Neural cell (in vitro differentiated cells): ENCODE measurements around the gene MAP3K19. TPM values are rescaled to one million over a fixed set of nuclear protein-coding genes. Genes with fewer than 3 reads are reported as not detected.

Source experiments
- H2AFZ ChIP-seq: fragments of 200-600, 300-800 bp; sonication (generic), shearing (Covaris generic); 2 replicates; pipeline ENCODE4 v1.6.0; 2014; ENCODE audit warnings: low read depth, mild to moderate bottlenecking, antibody characterized with exemption, low read length, moderate library complexity
- H3F3A ChIP-seq: fragments of 200-600 bp; shearing (Covaris generic); 2 replicates; pipeline ENCODE4 v1.6.1; 2016; ENCODE audit warnings: mild to moderate bottlenecking, moderate library complexity, mixed read lengths, antibody characterized with exemption, low read length; ENCODE audit not compliant: insufficient read depth, poor library complexity, severe bottlenecking
- H3K27ac ChIP-seq: fragments of 200-600, 300-800 bp; sonication (generic), shearing (Covaris generic); 2 replicates; pipeline ENCODE4 v1.5.1; 2014; ENCODE audit warnings: mild to moderate bottlenecking, low read length, moderate library complexity
- H3K27me3 ChIP-seq: fragments of 300-800, 200-600 bp; sonication (generic), shearing (Covaris generic); 2 replicates; pipeline ENCODE4 v1.6.0; 2014; ENCODE audit warnings: mild to moderate bottlenecking, low read depth, low read length, moderate library complexity; ENCODE audit not compliant: insufficient read depth
- H3K36me3 ChIP-seq: fragments of 300-800, 200-600 bp; sonication (generic), shearing (Covaris generic); 2 replicates; pipeline ENCODE4 v1.5.1; 2014; ENCODE audit warnings: mild to moderate bottlenecking, antibody characterized with exemption, low read length, moderate library complexity; ENCODE audit not compliant: insufficient read depth
- H3K4me2 ChIP-seq: fragments of 300-800, 200-600 bp; sonication (generic), shearing (Covaris generic); 2 replicates; pipeline ENCODE4 v1.6.0; 2014; ENCODE audit warnings: mild to moderate bottlenecking, low read length
- H3K4me3 ChIP-seq: fragments of 300-800, 200-600 bp; sonication (generic), shearing (Covaris generic); 2 replicates; pipeline ENCODE4 v1.5.1; 2014; ENCODE audit warnings: mild to moderate bottlenecking, low read length, moderate library complexity
- H3K79me2 ChIP-seq: fragments of 200-600 bp; shearing (Covaris generic); replicated peaks from 2 replicates; pipeline ENCODE4 v1.6.0; 2014; ENCODE audit warnings: mild to moderate bottlenecking, low read length, moderate library complexity; ENCODE audit not compliant: insufficient read depth
- H3K9ac ChIP-seq: fragments of 300-800, 200-600 bp; sonication (generic), shearing (Covaris generic); 2 replicates; pipeline ENCODE4 v1.6.1; 2016; ENCODE audit warnings: mild to moderate bottlenecking, low read length, mixed read lengths
- H3K9me2 ChIP-seq: fragments of 200-600 bp; shearing (Covaris generic); 2 replicates; pipeline ENCODE4 v1.6.1; 2016; ENCODE audit warnings: mild to moderate bottlenecking, low read length, mixed read lengths; ENCODE audit not compliant: insufficient read depth
- H3K9me3 ChIP-seq: fragments of 200-600, 300-800 bp; sonication (generic), shearing (Covaris generic); 2 replicates; pipeline ENCODE4 v1.6.1; 2016; ENCODE audit warnings: mild to moderate bottlenecking, mixed run types, low read length, moderate library complexity, mixed read lengths
- H4K20me1 ChIP-seq: fragments of 200-600 bp; shearing (Covaris generic); 2 replicates; pipeline ENCODE4 v1.6.1; 2016; ENCODE audit warnings: mild to moderate bottlenecking, mixed run types; ENCODE audit not compliant: insufficient read depth
- EP300 ChIP-seq: fragments of 450-650 bp; conservative IDR thresholded peaks from 2 replicates; pipeline ENCODE4 v1.6.1; 2014; ENCODE audit warnings: antibody characterized with exemption, mild to moderate bottlenecking, moderate library complexity; ENCODE audit not compliant: poor library complexity, severe bottlenecking
- EZH2 ChIP-seq: fragments of 200-600, 300-800 bp; shearing (Covaris generic), sonication (generic); IDR thresholded peaks from 2 replicates; pipeline ENCODE4 v1.6.1; 2014; ENCODE audit warnings: antibody characterized with exemption, low read length, borderline replicate concordance, mild to moderate bottlenecking; ENCODE audit not compliant: insufficient read depth, poor library complexity, severe bottlenecking
- MXI1 ChIP-seq: fragments of 450-650 bp; conservative IDR thresholded peaks from 2 replicates; pipeline ENCODE4 v1.6.1; 2014; ENCODE audit warnings: antibody characterized with exemption, mild to moderate bottlenecking; ENCODE audit not compliant: poor library complexity, severe bottlenecking
- RAD21 ChIP-seq: fragments of 450-650 bp; conservative IDR thresholded peaks from 2 replicates; pipeline ENCODE4 v1.6.1; 2014; ENCODE audit warnings: antibody characterized with exemption, mild to moderate bottlenecking, moderate library complexity
- SMC3 ChIP-seq: fragments of 450-650 bp; conservative IDR thresholded peaks from 2 replicates; pipeline ENCODE4 v1.6.1; 2014; ENCODE audit warnings: antibody characterized with exemption, mild to moderate bottlenecking, moderate library complexity; ENCODE audit not compliant: poor library complexity
- TAF1 ChIP-seq: IDR thresholded peaks from 2 replicates; pipeline ENCODE4 v1.6.1; 2012; ENCODE audit warnings: low read depth
- polyA plus RNA-seq: library from polyadenylated mRNA; depleted of rRNA; stranded (reverse); fragments of >200 nt; gene quantifications from 2 replicates; pipeline ENCODE4 v1.2.3, GENCODE V29; 2014
- TF ChIP-seq, protein P1 (sequence below): IDR thresholded peaks from 2 replicates; pipeline ENCODE4 v1.6.1; 2012; ENCODE audit warnings: borderline replicate concordance
- TF ChIP-seq, protein P2 (sequence below): fragments of 450-650 bp; IDR thresholded peaks from 2 replicates; pipeline ENCODE4 v1.5.1; 2014; ENCODE audit warnings: antibody characterized with exemption, mild to moderate bottlenecking, moderate library complexity; ENCODE audit not compliant: poor library complexity, severe bottlenecking

MAP3K19 gene
- polyA plus RNA-seq, 1 donor from 2014 or later, result not detected

DNA sequence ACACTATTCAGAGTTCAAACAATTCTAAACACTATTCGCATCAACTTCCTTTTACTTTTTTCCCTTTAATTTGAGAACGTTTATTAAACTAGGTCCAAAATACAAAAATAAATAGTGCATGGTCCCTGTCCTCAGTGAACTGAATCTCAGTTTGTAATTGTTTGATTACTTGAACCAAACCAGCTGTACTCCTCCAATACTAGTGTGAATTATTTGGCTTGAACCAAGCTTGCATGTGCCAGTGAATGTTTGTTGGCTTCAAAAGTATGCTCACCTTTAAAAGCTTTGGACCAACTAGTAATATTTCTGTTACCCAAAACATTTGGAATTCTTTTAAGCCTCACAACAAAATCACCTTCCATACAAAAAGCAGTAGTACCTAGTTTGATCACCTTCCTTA, 113.1 kb downstream of the MAP3K19 start:
- H3K9ac ChIP-seq, result no peak overlapping the region
- H2AFZ ChIP-seq, result no peak overlapping the region
- H4K20me1 ChIP-seq, result peaks cover 10% of the 10 kb centered on the region
- H3K27me3 ChIP-seq, result no peaks in the 10 kb centered on the region
- no peak overlapping the region for H3K27ac ChIP-seq
- H3K4me3 ChIP-seq, result no peak overlapping the region
- no peaks in the 10 kb centered on the region for H3K9me3 ChIP-seq
- TF ChIP-seq, protein P1, sequence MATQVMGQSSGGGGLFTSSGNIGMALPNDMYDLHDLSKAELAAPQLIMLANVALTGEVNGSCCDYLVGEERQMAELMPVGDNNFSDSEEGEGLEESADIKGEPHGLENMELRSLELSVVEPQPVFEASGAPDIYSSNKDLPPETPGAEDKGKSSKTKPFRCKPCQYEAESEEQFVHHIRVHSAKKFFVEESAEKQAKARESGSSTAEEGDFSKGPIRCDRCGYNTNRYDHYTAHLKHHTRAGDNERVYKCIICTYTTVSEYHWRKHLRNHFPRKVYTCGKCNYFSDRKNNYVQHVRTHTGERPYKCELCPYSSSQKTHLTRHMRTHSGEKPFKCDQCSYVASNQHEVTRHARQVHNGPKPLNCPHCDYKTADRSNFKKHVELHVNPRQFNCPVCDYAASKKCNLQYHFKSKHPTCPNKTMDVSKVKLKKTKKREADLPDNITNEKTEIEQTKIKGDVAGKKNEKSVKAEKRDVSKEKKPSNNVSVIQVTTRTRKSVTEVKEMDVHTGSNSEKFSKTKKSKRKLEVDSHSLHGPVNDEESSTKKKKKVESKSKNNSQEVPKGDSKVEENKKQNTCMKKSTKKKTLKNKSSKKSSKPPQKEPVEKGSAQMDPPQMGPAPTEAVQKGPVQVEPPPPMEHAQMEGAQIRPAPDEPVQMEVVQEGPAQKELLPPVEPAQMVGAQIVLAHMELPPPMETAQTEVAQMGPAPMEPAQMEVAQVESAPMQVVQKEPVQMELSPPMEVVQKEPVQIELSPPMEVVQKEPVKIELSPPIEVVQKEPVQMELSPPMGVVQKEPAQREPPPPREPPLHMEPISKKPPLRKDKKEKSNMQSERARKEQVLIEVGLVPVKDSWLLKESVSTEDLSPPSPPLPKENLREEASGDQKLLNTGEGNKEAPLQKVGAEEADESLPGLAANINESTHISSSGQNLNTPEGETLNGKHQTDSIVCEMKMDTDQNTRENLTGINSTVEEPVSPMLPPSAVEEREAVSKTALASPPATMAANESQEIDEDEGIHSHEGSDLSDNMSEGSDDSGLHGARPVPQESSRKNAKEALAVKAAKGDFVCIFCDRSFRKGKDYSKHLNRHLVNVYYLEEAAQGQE, result no peak
- TF ChIP-seq, protein P2, sequence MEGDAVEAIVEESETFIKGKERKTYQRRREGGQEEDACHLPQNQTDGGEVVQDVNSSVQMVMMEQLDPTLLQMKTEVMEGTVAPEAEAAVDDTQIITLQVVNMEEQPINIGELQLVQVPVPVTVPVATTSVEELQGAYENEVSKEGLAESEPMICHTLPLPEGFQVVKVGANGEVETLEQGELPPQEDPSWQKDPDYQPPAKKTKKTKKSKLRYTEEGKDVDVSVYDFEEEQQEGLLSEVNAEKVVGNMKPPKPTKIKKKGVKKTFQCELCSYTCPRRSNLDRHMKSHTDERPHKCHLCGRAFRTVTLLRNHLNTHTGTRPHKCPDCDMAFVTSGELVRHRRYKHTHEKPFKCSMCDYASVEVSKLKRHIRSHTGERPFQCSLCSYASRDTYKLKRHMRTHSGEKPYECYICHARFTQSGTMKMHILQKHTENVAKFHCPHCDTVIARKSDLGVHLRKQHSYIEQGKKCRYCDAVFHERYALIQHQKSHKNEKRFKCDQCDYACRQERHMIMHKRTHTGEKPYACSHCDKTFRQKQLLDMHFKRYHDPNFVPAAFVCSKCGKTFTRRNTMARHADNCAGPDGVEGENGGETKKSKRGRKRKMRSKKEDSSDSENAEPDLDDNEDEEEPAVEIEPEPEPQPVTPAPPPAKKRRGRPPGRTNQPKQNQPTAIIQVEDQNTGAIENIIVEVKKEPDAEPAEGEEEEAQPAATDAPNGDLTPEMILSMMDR, result no peak
- H3K4me2 ChIP-seq, result no peak overlapping the region
- no peaks in the 10 kb centered on the region for H3F3A ChIP-seq
- H3K36me3 ChIP-seq, result no peaks in the 10 kb centered on the region
- peaks cover 91% of the 10 kb centered on the region for H3K79me2 ChIP-seq
- no peaks in the 10 kb centered on the region for H3K9me2 ChIP-seq

DNA sequence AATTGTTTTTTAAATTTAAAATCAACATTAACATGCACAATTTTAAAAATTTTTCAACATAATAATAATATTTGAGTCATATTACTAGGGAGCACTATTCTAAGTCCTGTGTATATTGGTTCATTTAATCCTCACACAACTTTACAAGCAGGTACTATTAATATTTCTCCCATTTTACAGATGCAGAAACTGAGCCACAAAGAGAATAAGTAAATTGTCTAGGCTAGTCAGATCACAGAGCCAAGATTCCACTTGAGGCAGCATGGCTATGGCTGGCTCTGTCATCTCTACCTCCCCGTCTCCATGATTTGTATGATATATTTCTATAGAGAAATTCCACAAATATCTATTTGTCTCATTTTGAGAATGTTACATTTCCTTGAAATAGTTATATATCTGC, 113.5 kb downstream of the MAP3K19 start:
- Histone ChIP-seq H4K20me1 (peaks cover 11% of the 10 kb centered on the region), H3F3A (no peaks in the 10 kb centered on the region), H3K27ac (no peak overlapping the region), H3K27me3 (no peaks in the 10 kb centered on the region), H3K9me2 (no peaks in the 10 kb centered on the region), H3K4me3 (no peak overlapping the region), H3K9ac (no peak overlapping the region), H3K36me3 (no peaks in the 10 kb centered on the region), H3K79me2 (peaks cover 92% of the 10 kb centered on the region), H2AFZ (no peak overlapping the region), H3K4me2 (no peak overlapping the region), H3K9me3 (no peaks in the 10 kb centered on the region)
- TF ChIP-seq, protein P2, result no peak
- TF ChIP-seq EP300, result no peak
- no peak for TF ChIP-seq MXI1
- no peak for TF ChIP-seq RAD21
- TF ChIP-seq TAF1, result no peak
- no peak for TF ChIP-seq SMC3
- TF ChIP-seq EZH2, result no peak
- TF ChIP-seq, protein P1, result no peak
